ENCODE data around the gene PSMC2. TPM values are rescaled to one million over a fixed set of nuclear protein-coding genes. Genes with fewer than 3 reads are reported as not detected.

PSMC2 gene
- total and polyA plus RNA-seq, 12 donors, result 67.7 to 157 (median 124) TPM

GRCh38 chr7:103389263-103389662 is 41.8 kb downstream of the PSMC2 start:
- intact Hi-C loops (cut with DNase I), result no loop called here
- H3K27ac ChIP-seq, result no peak overlapping the region
- ATAC-seq (no peak), DNase-seq (no peak)
- WGBS, 2 donors, result 75 to 90% methylated on average over 3 of the region's 3 CpGs
- H3K9me3 ChIP-seq, result no peaks in the 10 kb centered on the region
- H3K36me3 ChIP-seq, result no peaks in the 10 kb centered on the region
- TF ChIP-seq, protein P1, sequence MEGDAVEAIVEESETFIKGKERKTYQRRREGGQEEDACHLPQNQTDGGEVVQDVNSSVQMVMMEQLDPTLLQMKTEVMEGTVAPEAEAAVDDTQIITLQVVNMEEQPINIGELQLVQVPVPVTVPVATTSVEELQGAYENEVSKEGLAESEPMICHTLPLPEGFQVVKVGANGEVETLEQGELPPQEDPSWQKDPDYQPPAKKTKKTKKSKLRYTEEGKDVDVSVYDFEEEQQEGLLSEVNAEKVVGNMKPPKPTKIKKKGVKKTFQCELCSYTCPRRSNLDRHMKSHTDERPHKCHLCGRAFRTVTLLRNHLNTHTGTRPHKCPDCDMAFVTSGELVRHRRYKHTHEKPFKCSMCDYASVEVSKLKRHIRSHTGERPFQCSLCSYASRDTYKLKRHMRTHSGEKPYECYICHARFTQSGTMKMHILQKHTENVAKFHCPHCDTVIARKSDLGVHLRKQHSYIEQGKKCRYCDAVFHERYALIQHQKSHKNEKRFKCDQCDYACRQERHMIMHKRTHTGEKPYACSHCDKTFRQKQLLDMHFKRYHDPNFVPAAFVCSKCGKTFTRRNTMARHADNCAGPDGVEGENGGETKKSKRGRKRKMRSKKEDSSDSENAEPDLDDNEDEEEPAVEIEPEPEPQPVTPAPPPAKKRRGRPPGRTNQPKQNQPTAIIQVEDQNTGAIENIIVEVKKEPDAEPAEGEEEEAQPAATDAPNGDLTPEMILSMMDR (IDR thresholded peaks at IDR 0.05), result no peak
- H3K4me1 ChIP-seq, result no peaks in the 10 kb centered on the region
- H3K27me3 ChIP-seq, result peaks cover 0 to 7% (median 0%) of the 10 kb centered on the region in 7 donors
- H3K4me3 ChIP-seq, result no peak overlapping the region

GRCh38 chr7:103391150-103391549 is 43.7 kb downstream of the PSMC2 start:
- intact Hi-C loops (cut with DNase I), result no loop called here
- Histone ChIP-seq H3K9me3 (no peaks in the 10 kb centered on the region), H3K4me1 (no peaks in the 10 kb centered on the region), H3K36me3 (no peaks in the 10 kb centered on the region), H3K4me3 (no peak overlapping the region), H3K27me3 (peaks cover 0 to 2% (median 0%) of the 10 kb centered on the region in 7 donors), H3K27ac (no peak overlapping the region)
- DNase-seq, result no peak
- WGBS, 2 donors, result 93 to 96% methylated on average over 5 of the region's 5 CpGs
- TF ChIP-seq, protein P1 (IDR thresholded peaks at IDR 0.05), result no peak
- no peak for ATAC-seq

DNA sequence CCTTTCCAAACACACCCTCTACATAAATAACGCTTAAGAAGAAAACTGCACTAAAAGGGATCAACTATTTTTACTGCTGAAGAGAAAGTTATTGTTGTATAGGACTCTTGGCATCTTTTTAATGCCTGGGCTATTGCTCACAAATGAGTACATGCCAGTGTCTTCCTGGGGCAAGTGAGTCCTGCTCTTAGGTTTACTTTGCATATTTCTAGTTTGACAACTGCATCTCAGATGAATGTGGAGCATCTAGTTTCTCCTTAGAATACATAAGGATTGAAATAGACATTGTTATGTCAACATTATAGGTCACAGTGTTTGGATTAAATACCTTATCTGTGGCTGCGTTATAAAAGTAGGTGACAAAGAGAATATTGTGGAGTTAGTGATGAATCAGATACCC is 44.5 kb downstream of the PSMC2 start:
- no peak for DNase-seq
- Histone ChIP-seq H3K27ac (no peak overlapping the region), H3K9me3 (no peaks in the 10 kb centered on the region), H3K4me3 (no peak overlapping the region), H3K4me1 (no peaks in the 10 kb centered on the region), H3K27me3 (no peaks in the 10 kb centered on the region), H3K36me3 (no peaks in the 10 kb centered on the region)
- intact Hi-C loops (cut with DNase I), result no loop called here
- WGBS, 2 donors, result 68 to 82% methylated on average over 2 of the region's 2 CpGs
- ATAC-seq, result no peak
- TF ChIP-seq, protein P1 (IDR thresholded peaks at IDR 0.05), result no peak

GRCh38 chr7:103394566-103394965 is 47.1 kb downstream of the PSMC2 start:
- 69 to 76% methylated on average over 4 of the region's 4 CpGs for WGBS, 2 donors
- Histone ChIP-seq H3K9me3 (no peaks in the 10 kb centered on the region), H3K27ac (no peak overlapping the region), H3K4me1 (no peaks in the 10 kb centered on the region), H3K27me3 (no peaks in the 10 kb centered on the region), H3K4me3 (no peak overlapping the region), H3K36me3 (no peaks in the 10 kb centered on the region)
- intact Hi-C loops (cut with DNase I), result no loop called here
- TF ChIP-seq, protein P1 (IDR thresholded peaks at IDR 0.05), result no peak
- ATAC-seq (no peak), DNase-seq (no peak)
